SK-N-SH (cell line): ENCODE measurements around the gene PXDC1.

ENCODE experiments used
- CTCF ChIP-seq: fragments of 200-600 bp; sonication (generic); IDR thresholded peaks from 2 replicates; pipeline ENCODE4 v1.6.1; 2017; ENCODE audit warnings: antibody characterized with exemption, mild to moderate bottlenecking, moderate library complexity
- EP300 ChIP-seq, 2 experiments: IDR thresholded peaks; 2 replicates each; pipeline versions ENCODE4 v1.4.0 to v1.6.1; 2012; ENCODE audit warnings: borderline replicate concordance in 1 of 2, low read depth in 1 of 2, low read length in 1 of 2
- EZH2phosphoT487 ChIP-seq: fragments of 200-600 bp; sonication (generic); IDR thresholded peaks from 2 replicates; pipeline ENCODE4 v1.6.1; 2017; ENCODE audit warnings: low read depth, mixed run types, mild to moderate bottlenecking, antibody characterized with exemption, moderate library complexity, borderline replicate concordance
- FOSL2 ChIP-seq: IDR thresholded peaks from 2 replicates; pipeline ENCODE4 v1.4.0; 2012; ENCODE audit warnings: low read depth, mild to moderate bottlenecking, moderate library complexity, borderline replicate concordance
- FOXJ3 ChIP-seq: sonication (generic); formaldehyde crosslinking; IDR thresholded peaks from 2 replicates; pipeline ENCODE4 v1.5.1; 2020; ENCODE audit warnings: mild to moderate bottlenecking, missing genetic modification reagents
- JUND ChIP-seq: IDR thresholded peaks from 2 replicates; pipeline ENCODE4 v1.4.0; 2012
- MEF2A ChIP-seq: IDR thresholded peaks from 2 replicates; pipeline ENCODE4 v1.4.0; 2012; ENCODE audit warnings: low read depth, borderline replicate concordance
- POLR2AphosphoS5 ChIP-seq: IDR thresholded peaks from 2 replicates; pipeline ENCODE4 v1.6.1; 2012; ENCODE audit warnings: low read depth, low read length
- TAF1 ChIP-seq: IDR thresholded peaks from 2 replicates; pipeline ENCODE4 v1.6.1; 2012; ENCODE audit warnings: low read depth, mild to moderate bottlenecking, low read length, moderate library complexity, borderline replicate concordance
- TCF12 ChIP-seq: IDR thresholded peaks from 2 replicates; pipeline ENCODE4 v1.4.0; 2012
- USF2 ChIP-seq: fragments of 150-350 bp; IDR thresholded peaks from 2 replicates; pipeline ENCODE4 v1.6.1; 2017; ENCODE audit warnings: antibody characterized with exemption, low read length, low read depth, borderline replicate concordance
- YY1 ChIP-seq: IDR thresholded peaks from 2 replicates; pipeline ENCODE4 v1.4.0; 2012; ENCODE audit warnings: low read depth, mild to moderate bottlenecking
- TF ChIP-seq, protein P1 (sequence below): fragments of 150-350 bp; IDR thresholded peaks from 2 replicates; pipeline ENCODE4 v1.6.1; 2016; ENCODE audit warnings: mild to moderate bottlenecking, low read depth, low read length
- TF ChIP-seq, protein P2 (sequence below): IDR thresholded peaks from 2 replicates; pipeline ENCODE4 v1.6.1; 2012; ENCODE audit warnings: mild to moderate bottlenecking, low read depth, low read length, moderate library complexity

- TF ChIP-seq CTCF, result no peak
- TF ChIP-seq, protein P1, sequence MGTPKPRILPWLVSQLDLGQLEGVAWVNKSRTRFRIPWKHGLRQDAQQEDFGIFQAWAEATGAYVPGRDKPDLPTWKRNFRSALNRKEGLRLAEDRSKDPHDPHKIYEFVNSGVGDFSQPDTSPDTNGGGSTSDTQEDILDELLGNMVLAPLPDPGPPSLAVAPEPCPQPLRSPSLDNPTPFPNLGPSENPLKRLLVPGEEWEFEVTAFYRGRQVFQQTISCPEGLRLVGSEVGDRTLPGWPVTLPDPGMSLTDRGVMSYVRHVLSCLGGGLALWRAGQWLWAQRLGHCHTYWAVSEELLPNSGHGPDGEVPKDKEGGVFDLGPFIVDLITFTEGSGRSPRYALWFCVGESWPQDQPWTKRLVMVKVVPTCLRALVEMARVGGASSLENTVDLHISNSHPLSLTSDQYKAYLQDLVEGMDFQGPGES, result no peak
- TF ChIP-seq EZH2phosphoT487, result no peak
- no peak for TF ChIP-seq TCF12
- no peak for TF ChIP-seq JUND
- TF ChIP-seq, protein P2, sequence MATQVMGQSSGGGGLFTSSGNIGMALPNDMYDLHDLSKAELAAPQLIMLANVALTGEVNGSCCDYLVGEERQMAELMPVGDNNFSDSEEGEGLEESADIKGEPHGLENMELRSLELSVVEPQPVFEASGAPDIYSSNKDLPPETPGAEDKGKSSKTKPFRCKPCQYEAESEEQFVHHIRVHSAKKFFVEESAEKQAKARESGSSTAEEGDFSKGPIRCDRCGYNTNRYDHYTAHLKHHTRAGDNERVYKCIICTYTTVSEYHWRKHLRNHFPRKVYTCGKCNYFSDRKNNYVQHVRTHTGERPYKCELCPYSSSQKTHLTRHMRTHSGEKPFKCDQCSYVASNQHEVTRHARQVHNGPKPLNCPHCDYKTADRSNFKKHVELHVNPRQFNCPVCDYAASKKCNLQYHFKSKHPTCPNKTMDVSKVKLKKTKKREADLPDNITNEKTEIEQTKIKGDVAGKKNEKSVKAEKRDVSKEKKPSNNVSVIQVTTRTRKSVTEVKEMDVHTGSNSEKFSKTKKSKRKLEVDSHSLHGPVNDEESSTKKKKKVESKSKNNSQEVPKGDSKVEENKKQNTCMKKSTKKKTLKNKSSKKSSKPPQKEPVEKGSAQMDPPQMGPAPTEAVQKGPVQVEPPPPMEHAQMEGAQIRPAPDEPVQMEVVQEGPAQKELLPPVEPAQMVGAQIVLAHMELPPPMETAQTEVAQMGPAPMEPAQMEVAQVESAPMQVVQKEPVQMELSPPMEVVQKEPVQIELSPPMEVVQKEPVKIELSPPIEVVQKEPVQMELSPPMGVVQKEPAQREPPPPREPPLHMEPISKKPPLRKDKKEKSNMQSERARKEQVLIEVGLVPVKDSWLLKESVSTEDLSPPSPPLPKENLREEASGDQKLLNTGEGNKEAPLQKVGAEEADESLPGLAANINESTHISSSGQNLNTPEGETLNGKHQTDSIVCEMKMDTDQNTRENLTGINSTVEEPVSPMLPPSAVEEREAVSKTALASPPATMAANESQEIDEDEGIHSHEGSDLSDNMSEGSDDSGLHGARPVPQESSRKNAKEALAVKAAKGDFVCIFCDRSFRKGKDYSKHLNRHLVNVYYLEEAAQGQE, result no peak
- TF ChIP-seq TAF1, result no peak
- TF ChIP-seq USF2, result no peak
- no peak for TF ChIP-seq POLR2AphosphoS5
- TF ChIP-seq FOXJ3 (CRISPR knock-in tag), result no peak
- TF ChIP-seq MEF2A, result no peak
- TF ChIP-seq EP300 (IDR thresholded peaks at IDR 0.05; ENCODE audit: borderline replicate concordance in 1 of 2, low read depth in 1 of 2, low read length in 1 of 2), result no peak
- no peak for TF ChIP-seq YY1
- no peak for TF ChIP-seq FOSL2
Observed at GRCh38 chr6:3775847-3776246, 24.3 kb upstream of the PXDC1 start.
